GM12878 (cell line): Measurements from ENCODE around the gene KIF1C. TPM values are rescaled to one million over a fixed set of nuclear protein-coding genes. Genes with fewer than 3 reads are reported as not detected.
A peak's percentile ranks its signal among the peaks of the same experiment; 100 is the strongest.

ENCODE experiments used
- DPF2 ChIP-seq: fragments of 450-650 bp; IDR thresholded peaks from 2 replicates; pipeline ENCODE4 v1.6.1; 2017; ENCODE audit warnings: mild to moderate bottlenecking
- ETV6 ChIP-seq, 2 experiments: fragments of 450-650 bp in 1 of 2; IDR thresholded peaks in 1 of 2; conservative IDR thresholded peaks in 1 of 2; 2 replicates each; pipeline ENCODE4 v1.6.1; 2014; ENCODE audit warnings: antibody characterized with exemption in 1 of 2, borderline replicate concordance in 1 of 2, low read depth in 1 of 2, mild to moderate bottlenecking in 1 of 2, moderate library complexity in 1 of 2
- EZH2 ChIP-seq: IDR thresholded peaks from 2 replicates; pipeline ENCODE4 v1.6.1; 2012; ENCODE audit warnings: low read depth, mild to moderate bottlenecking, control low read depth, inconsistent platforms, low read length, borderline replicate concordance; ENCODE audit not compliant: control insufficient read depth
- FOS ChIP-seq: IDR thresholded peaks from 3 replicates; pipeline ENCODE4 v1.6.1; 2011; ENCODE audit warnings: borderline replicate concordance; ENCODE audit not compliant: insufficient read length; ENCODE audit errors: extremely low read depth
- FOXK2 ChIP-seq: fragments of 450-650 bp; IDR thresholded peaks from 2 replicates; pipeline ENCODE4 v1.6.1; 2017; ENCODE audit warnings: mild to moderate bottlenecking, moderate library complexity
- KAT2A ChIP-seq: conservative IDR thresholded peaks from 2 replicates; pipeline ENCODE4 v1.6.1; 2011; ENCODE audit warnings: low read depth, low read length; ENCODE audit not compliant: control insufficient read depth
- MTA2 ChIP-seq: fragments of 450-650 bp; IDR thresholded peaks from 2 replicates; pipeline ENCODE4 v1.6.1; 2016; ENCODE audit warnings: low read depth, mild to moderate bottlenecking, moderate library complexity
- NBN ChIP-seq: fragments of 450-650 bp; IDR thresholded peaks from 2 replicates; pipeline ENCODE4 v1.6.1; 2016
- NFYA ChIP-seq: IDR thresholded peaks from 2 replicates; pipeline ENCODE4 v1.6.1; 2011; ENCODE audit warnings: low read depth, mild to moderate bottlenecking, low read length, improper control_type of control experiment, borderline replicate concordance
- NR2C2 ChIP-seq: IDR thresholded peaks from 2 replicates; pipeline ENCODE4 v1.6.1; 2011; ENCODE audit warnings: borderline replicate concordance, low read depth; ENCODE audit not compliant: control insufficient read depth, insufficient read length
- NRF1 ChIP-seq: conservative IDR thresholded peaks from 2 replicates; pipeline ENCODE4 v1.6.1; 2011; ENCODE audit warnings: mild to moderate bottlenecking, low read depth, low read length, improper control_type of control experiment
- RAD51 ChIP-seq: fragments of 450-650 bp; IDR thresholded peaks from 2 replicates; pipeline ENCODE4 v1.6.1; 2016; ENCODE audit warnings: moderate library complexity, mild to moderate bottlenecking, inconsistent platforms
- RB1 ChIP-seq: fragments of 450-650 bp; formaldehyde crosslinking; IDR thresholded peaks from 2 replicates; pipeline ENCODE4 v1.6.1; 2017; ENCODE audit warnings: mild to moderate bottlenecking, borderline replicate concordance
- RELB ChIP-seq: fragments of 450-650 bp; IDR thresholded peaks from 2 replicates; pipeline ENCODE4 v1.6.1; 2017; ENCODE audit warnings: low read depth, mild to moderate bottlenecking, moderate library complexity
- RFX5 ChIP-seq: IDR thresholded peaks from 2 replicates; pipeline ENCODE4 v1.6.1; 2011; ENCODE audit warnings: low read depth, low read length, improper control_type of control experiment
- SKIL ChIP-seq: fragments of 450-650 bp; IDR thresholded peaks from 2 replicates; pipeline ENCODE4 v1.6.1; 2017; ENCODE audit warnings: mild to moderate bottlenecking, low read depth, inconsistent platforms; ENCODE audit not compliant: poor library complexity, severe bottlenecking
- SMC3 ChIP-seq: IDR thresholded peaks from 2 replicates; pipeline ENCODE4 v1.6.1; 2011; ENCODE audit warnings: low read length, improper control_type of control experiment, borderline replicate concordance
- SP1 ChIP-seq: IDR thresholded peaks from one replicate; pipeline ENCODE4 v1.6.1; 2011; ENCODE audit warnings: low read depth, low read length
- SRF ChIP-seq, 2 experiments: IDR thresholded peaks; 2 replicates each; pipeline ENCODE4 v1.6.1; 2011; ENCODE audit warnings: low read depth in 2 of 2, low read length in 2 of 2, mild to moderate bottlenecking in 1 of 2, moderate library complexity in 1 of 2
- STAT3 ChIP-seq: IDR thresholded peaks from 2 replicates; pipeline ENCODE4 v1.6.1; 2011; ENCODE audit warnings: low read depth, low read length, improper control_type of control experiment
- SUPT20H ChIP-seq: IDR thresholded peaks from 2 replicates; pipeline ENCODE4 v1.6.1; 2011; ENCODE audit warnings: low read depth, mild to moderate bottlenecking, low read length, moderate library complexity, borderline replicate concordance; ENCODE audit not compliant: control insufficient read depth
- ZNF384 ChIP-seq: IDR thresholded peaks from 2 replicates; pipeline ENCODE4 v1.6.1; 2012; ENCODE audit warnings: low read depth, mild to moderate bottlenecking, low read length, improper control_type of control experiment, borderline replicate concordance
- ZNF687 ChIP-seq: fragments of 450-650 bp; IDR thresholded peaks from 2 replicates; pipeline ENCODE4 v1.6.1; 2017; ENCODE audit warnings: mild to moderate bottlenecking, moderate library complexity
- polyA plus RNA-seq, 11 experiments: library from polyadenylated mRNA; depleted of rRNA in 4 of 11; unstranded in 6 of 11; stranded (reverse) in 5 of 11; fragments of >200 nt; fragmentation: Nextera tagmentation in 4 of 11; fragmentation: Illumina TruSeq in 1 of 11; extraction: Ambion mirVana in 4 of 11; extraction: Trizol in 1 of 11; gene quantifications; 1 replicate in 1 of 11; 2 replicates in 10 of 11; pipeline versions ENCODE4 v1.2.1 to v1.2.3, GENCODE V29; 2011 to 2016; ENCODE audit warnings: inconsistent platforms in 2 of 11, missing spikeins in 2 of 11, low read depth in 1 of 11
- total RNA-seq, 4 experiments: library from RNA; depleted of rRNA in 3 of 4; stranded (reverse); fragments of >200 nt in 3 of 4; fragmentation: Illumina TruSeq in 1 of 4; extraction: Trizol in 1 of 4; gene quantifications; 2 replicates each; pipeline versions ENCODE4 v1.2.1 to v1.2.3, GENCODE V29; 2013 to 2021

Gene KIF1C
- total and polyA plus RNA-seq, 10 of the 15 experiments (the other 5 are each of a cell fraction or from before 2014, with no cell fraction given) = 1.4 to 65.9 (median 21.1) TPM

- TF ChIP-seq SUPT20H (no peak), NRF1 (no peak), RFX5 (no peak), FOXK2 (no peak), SRF (IDR thresholded peaks at IDR 0.05; ENCODE audit: low read depth in 2 of 2, low read length in 2 of 2) (no peak), ZNF384 (peak; percentile 72; the same call in 1 of the 2 replicates), MTA2 (no peak), FOS (no peak), NBN (0 out of 2 replicates have a peak, but pooled peaks have one; percentile 1), SKIL (no peak), STAT3 (no peak), SP1 (peak; percentile 17), RB1 (peak; percentile 68; the same call in 1 of the 2 replicates), RELB (no peak), SMC3 (no peak), ZNF687 (no peak), DPF2 (peak; percentile 62; the same call in 1 of the 2 replicates), ETV6 (conservative IDR thresholded peaks at IDR 0.05 in 1 of 2, IDR thresholded peaks at IDR 0.05 in 1 of 2; ENCODE audit: borderline replicate concordance in 1 of 2, low read depth in 1 of 2) (0 out of 4 replicates have a peak, but pooled peaks of 1 of the 2 experiments have one; percentile 28), EZH2 (no peak), NFYA (no peak), NR2C2 (no peak), KAT2A (no peak), RAD51 (no peak)
These were observed 48.3 kb upstream of the KIF1C start (continued) for GRCh38 chr17:4949321-4950074.
